HEK293T (cell line): Measurements from ENCODE around the gene LCP1.

Experiments used
- BHLHE40 ChIP-seq: fragments of 450-650 bp; IDR thresholded peaks from 2 replicates; pipeline ENCODE4 v1.6.1; 2016; ENCODE audit warnings: mild to moderate bottlenecking, moderate library complexity, borderline replicate concordance
- CTBP1 ChIP-seq: fragments of 450-650 bp; IDR thresholded peaks from 2 replicates; pipeline ENCODE4 v1.6.1; 2016; ENCODE audit warnings: borderline replicate concordance
- FOXA1 ChIP-seq: fragments of 450-650 bp; IDR thresholded peaks from 2 replicates; pipeline ENCODE4 v1.6.1; 2016; ENCODE audit warnings: mild to moderate bottlenecking
- FOXK2 ChIP-seq: fragments of 450-650 bp; IDR thresholded peaks from 2 replicates; pipeline ENCODE4 v1.6.1; 2016; ENCODE audit warnings: mild to moderate bottlenecking
- FOXM1 ChIP-seq: fragments of 450-650 bp; IDR thresholded peaks from 2 replicates; pipeline ENCODE4 v1.6.1; 2017; ENCODE audit warnings: mild to moderate bottlenecking, borderline replicate concordance
- HDGF ChIP-seq: fragments of 450-650 bp; IDR thresholded peaks from 2 replicates; pipeline ENCODE4 v1.6.1; 2017; ENCODE audit warnings: antibody characterized with exemption, borderline replicate concordance
- NFRKB ChIP-seq: fragments of 450-650 bp; IDR thresholded peaks from 2 replicates; pipeline ENCODE4 v1.6.1; 2016; ENCODE audit warnings: mild to moderate bottlenecking, moderate library complexity
- PKNOX1 ChIP-seq: fragments of 450-650 bp; IDR thresholded peaks from 2 replicates; pipeline ENCODE4 v1.6.1; 2016
- SP1 ChIP-seq: fragments of 450-650 bp; IDR thresholded peaks from 2 replicates; pipeline ENCODE4 v1.6.1; 2017

DNA sequence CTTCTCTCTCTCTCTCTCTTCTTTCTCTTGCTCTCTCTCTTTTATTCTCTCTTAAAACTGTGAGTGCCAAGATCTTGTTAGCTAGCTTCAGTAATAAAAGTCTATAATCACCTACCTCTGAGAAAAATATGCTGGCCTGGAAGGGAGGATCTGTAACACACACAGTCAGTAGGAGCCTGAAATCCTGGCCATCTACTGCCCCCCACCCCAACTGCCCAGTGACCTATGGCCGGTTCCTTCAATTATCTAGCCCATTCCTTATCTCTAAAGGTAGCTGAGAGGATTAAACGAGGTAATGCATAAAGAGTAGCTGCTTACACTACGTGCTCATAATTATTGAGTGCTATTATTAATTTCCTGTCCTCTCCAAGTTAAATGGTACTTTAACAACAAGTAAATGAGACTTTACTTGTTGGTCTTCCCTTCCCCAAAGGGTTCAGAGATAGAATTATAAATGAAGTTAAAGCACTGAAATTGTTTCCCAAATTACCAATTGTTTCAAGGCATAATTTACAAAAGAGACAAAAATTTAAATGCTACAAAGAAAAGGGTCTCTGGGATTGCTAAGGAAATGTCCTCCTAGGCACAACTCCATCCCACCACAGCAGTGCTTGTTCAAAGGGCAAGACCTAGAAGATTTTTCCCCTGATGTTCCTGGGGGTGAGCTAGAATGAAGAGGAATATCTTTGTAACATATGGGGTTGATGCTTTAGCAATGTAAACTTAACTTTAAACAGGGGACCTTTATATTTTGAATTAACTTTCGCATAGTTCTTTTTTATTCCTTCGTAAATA is 1.8 kb downstream of the LCP1 start:
- TF ChIP-seq NFRKB (no peak), FOXM1 (no peak), PKNOX1 (no peak), FOXA1 (no peak), CTBP1 (no peak), BHLHE40 (no peak), SP1 (no peak), FOXK2 (no peak), HDGF (no peak)
